ENCODE data around the gene SLC6A18. TPM values are rescaled to one million over a fixed set of nuclear protein-coding genes. Genes with fewer than 3 reads are reported as not detected.
A peak's percentile ranks its signal among the peaks of the same experiment; 100 is the strongest.

SLC6A18 gene
- total and polyA plus RNA-seq, 5 donors from 2014 or later = not detected

DNA sequence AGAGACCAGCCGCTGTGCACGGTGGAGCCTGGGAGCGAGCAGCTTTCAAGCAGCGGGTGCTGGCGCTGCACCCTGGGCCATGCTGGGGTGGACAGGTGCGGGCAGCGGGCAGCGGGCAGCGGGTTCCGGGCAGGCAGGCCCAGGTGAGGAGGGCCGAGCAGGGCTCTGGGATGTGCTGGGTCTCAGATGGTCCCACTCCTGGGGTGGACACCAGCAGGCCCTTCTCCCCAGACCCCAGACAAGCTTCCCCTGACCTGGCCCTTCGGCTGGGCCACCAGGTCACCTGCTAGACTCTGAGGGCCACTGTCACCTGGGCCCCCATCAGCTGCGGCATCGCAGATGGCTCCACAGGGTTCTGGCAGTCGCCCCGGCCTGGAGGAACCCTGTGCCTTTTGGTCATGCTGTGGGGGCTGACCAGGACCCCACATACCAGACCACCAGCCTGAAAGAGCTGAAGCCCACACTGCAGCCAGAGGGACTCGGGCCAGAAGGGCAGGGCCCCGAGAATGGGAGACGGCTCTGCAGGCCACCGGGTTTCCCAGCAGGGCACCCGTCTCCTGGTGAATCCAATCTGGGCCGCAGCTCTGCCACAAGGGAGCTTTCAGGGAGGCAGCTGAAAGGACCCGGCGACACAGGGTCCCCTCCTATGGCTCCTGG, 21.7 kb upstream of the SLC6A18 start:
- Mint-ChIP-seq H3K9me3 (no peaks in the 10 kb centered on the region), H3K27me3 (peaks cover 4% of the 10 kb centered on the region), H3K27ac (no peak overlapping the region), H3K36me3 (no peaks in the 10 kb centered on the region), H3K4me3 (no peak overlapping the region), H3K4me1 (no peaks in the 10 kb centered on the region)
- H3K27ac ChIP-seq (ENCODE audit: insufficient read depth, low read length, poor library complexity, severe bottlenecking) = no peak overlapping the region
- no peak overlapping the region for H3K4me3 ChIP-seq (ENCODE audit: low read depth, low read length)
- DNase-seq (no peak), ATAC-seq (ENCODE audit: low read depth in 2 of 2) (no peak)
- H3K4me1 ChIP-seq (ENCODE audit: control insufficient read depth, insufficient read depth, low read length, poor library complexity, severe bottlenecking) = no peaks in the 10 kb centered on the region
- H3K36me3 ChIP-seq (ENCODE audit: control insufficient read depth, insufficient read depth, low read length) = no peaks in the 10 kb centered on the region
- H3K9me3 ChIP-seq (ENCODE audit: control insufficient read depth in 2 of 2, low read length in 2 of 2) = no peaks in the 10 kb centered on the region
- H3K27me3 ChIP-seq (ENCODE audit: control insufficient read depth, insufficient read depth, low read length) = no peaks in the 10 kb centered on the region

- Histone ChIP-seq H3K27ac (ENCODE audit: insufficient read depth, low read length, poor library complexity, severe bottlenecking) (no peak overlapping the region), H3K4me1 (ENCODE audit: control insufficient read depth, insufficient read depth, low read length, poor library complexity, severe bottlenecking) (no peaks in the 10 kb centered on the region), H3K27me3 (ENCODE audit: control insufficient read depth, insufficient read depth, low read length) (no peaks in the 10 kb centered on the region), H3K4me3 (ENCODE audit: low read depth, low read length) (no peak overlapping the region), H3K9me3 (ENCODE audit: control insufficient read depth in 2 of 2, low read length in 2 of 2) (no peaks in the 10 kb centered on the region), H3K36me3 (ENCODE audit: control insufficient read depth, insufficient read depth, low read length) (no peaks in the 10 kb centered on the region)
- H3K9me3 Mint-ChIP-seq = no peaks in the 10 kb centered on the region
- no peaks in the 10 kb centered on the region for H3K36me3 Mint-ChIP-seq
- DNase-seq = no peak
- no peaks in the 10 kb centered on the region for H3K4me1 Mint-ChIP-seq
- no peak overlapping the region for H3K27ac Mint-ChIP-seq
- no peak for ATAC-seq (ENCODE audit: low read depth in 2 of 2)
- H3K4me3 Mint-ChIP-seq = no peak overlapping the region
- H3K27me3 Mint-ChIP-seq = peaks cover 4% of the 10 kb centered on the region
Measured at GRCh38 chr5:1203968-1204692, 21.1 kb upstream of the SLC6A18 start.

GRCh38 chr5:1204693-1205242, 20.4 kb upstream of the SLC6A18 start:
- no peak overlapping the region for H3K27ac ChIP-seq (ENCODE audit: insufficient read depth, low read length, poor library complexity, severe bottlenecking)
- peaks cover 4% of the 10 kb centered on the region for H3K27me3 Mint-ChIP-seq
- H3K4me3 ChIP-seq (ENCODE audit: low read depth, low read length) = no peak overlapping the region
- no peaks in the 10 kb centered on the region for H3K9me3 ChIP-seq (ENCODE audit: control insufficient read depth in 2 of 2, low read length in 2 of 2)
- no peaks in the 10 kb centered on the region for H3K36me3 ChIP-seq (ENCODE audit: control insufficient read depth, insufficient read depth, low read length)
- no peaks in the 10 kb centered on the region for H3K9me3 Mint-ChIP-seq
- H3K27me3 ChIP-seq (ENCODE audit: control insufficient read depth, insufficient read depth, low read length) = no peaks in the 10 kb centered on the region
- DNase-seq (no peak), ATAC-seq (ENCODE audit: low read depth in 2 of 2) (no peak)
- H3K4me3 Mint-ChIP-seq = no peak overlapping the region
- H3K4me1 ChIP-seq (ENCODE audit: control insufficient read depth, insufficient read depth, low read length, poor library complexity, severe bottlenecking) = no peaks in the 10 kb centered on the region
- H3K36me3 Mint-ChIP-seq = no peaks in the 10 kb centered on the region
- no peaks in the 10 kb centered on the region for H3K4me1 Mint-ChIP-seq
- no peak overlapping the region for H3K27ac Mint-ChIP-seq

GRCh38 chr5:1205255-1206180, 19.7 kb upstream of the SLC6A18 start:
- Mint-ChIP-seq H3K36me3 (no peaks in the 10 kb centered on the region), H3K4me3 (no peak overlapping the region), H3K9me3 (no peaks in the 10 kb centered on the region), H3K27ac (no peak overlapping the region), H3K4me1 (no peaks in the 10 kb centered on the region), H3K27me3 (peaks cover 4% of the 10 kb centered on the region)
- Histone ChIP-seq H3K9me3 (ENCODE audit: control insufficient read depth in 2 of 2, low read length in 2 of 2) (no peaks in the 10 kb centered on the region), H3K36me3 (ENCODE audit: control insufficient read depth, insufficient read depth, low read length) (no peaks in the 10 kb centered on the region), H3K27ac (ENCODE audit: insufficient read depth, low read length, poor library complexity, severe bottlenecking) (no peak overlapping the region), H3K4me1 (ENCODE audit: control insufficient read depth, insufficient read depth, low read length, poor library complexity, severe bottlenecking) (no peaks in the 10 kb centered on the region), H3K4me3 (ENCODE audit: low read depth, low read length) (no peak overlapping the region), H3K27me3 (ENCODE audit: control insufficient read depth, insufficient read depth, low read length) (no peaks in the 10 kb centered on the region)
- DNase-seq (no peak), ATAC-seq (ENCODE audit: low read depth in 2 of 2) (no peak)

- no peaks in the 10 kb centered on the region for H3K27me3 ChIP-seq (ENCODE audit: control insufficient read depth, insufficient read depth, low read length)
- Mint-ChIP-seq H3K4me3 (no peak overlapping the region), H3K36me3 (no peaks in the 10 kb centered on the region), H3K9me3 (peaks cover 0 to 2% (median 0%) of the 10 kb centered on the region in 7 donors), H3K27me3 (peaks cover 4% of the 10 kb centered on the region), H3K27ac (peak overlapping the region in 1 of 3 donors; percentile 43), H3K4me1 (no peaks in the 10 kb centered on the region)
- H3K27ac ChIP-seq (ENCODE audit: insufficient read depth, low read length, poor library complexity, severe bottlenecking) = no peak overlapping the region
- H3K9me3 ChIP-seq (ENCODE audit: control insufficient read depth in 2 of 2, low read length in 2 of 2) = no peaks in the 10 kb centered on the region
- ATAC-seq (ENCODE audit: low read depth in 2 of 2) (no peak), DNase-seq (no peak)
- no peaks in the 10 kb centered on the region for H3K4me1 ChIP-seq (ENCODE audit: control insufficient read depth, insufficient read depth, low read length, poor library complexity, severe bottlenecking)
- H3K4me3 ChIP-seq (ENCODE audit: low read depth, low read length) = no peak overlapping the region
- H3K36me3 ChIP-seq (ENCODE audit: control insufficient read depth, insufficient read depth, low read length) = no peaks in the 10 kb centered on the region
Measured at GRCh38 chr5:1206521-1207412, 18.4 kb upstream of the SLC6A18 start.

DNA sequence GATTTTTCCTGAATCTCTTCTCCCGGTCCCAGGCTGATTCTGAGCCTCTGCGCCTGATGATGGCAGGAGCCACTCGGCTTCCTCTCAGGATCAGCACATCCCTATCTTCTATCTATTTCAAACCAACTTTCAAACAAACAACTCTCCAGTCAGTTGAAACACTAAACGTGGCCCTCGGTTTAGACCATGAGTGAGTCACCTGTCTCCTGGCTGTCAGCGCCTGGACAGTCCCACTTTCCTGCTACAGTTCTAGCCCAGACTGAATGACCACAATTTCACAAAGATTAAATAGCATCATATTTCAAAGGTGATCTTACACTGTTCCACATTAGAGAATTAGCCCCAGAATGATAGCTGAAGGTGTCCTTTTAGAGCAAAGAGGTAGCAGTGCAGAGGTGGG, 17.6 kb upstream of the SLC6A18 start:
- Mint-ChIP-seq H3K27ac (peak overlapping the region in 1 of 3 donors; percentile 21), H3K9me3 (peaks cover 0 to 2% (median 0%) of the 10 kb centered on the region in 7 donors), H3K4me1 (no peaks in the 10 kb centered on the region), H3K36me3 (no peaks in the 10 kb centered on the region), H3K27me3 (peaks cover 4% of the 10 kb centered on the region), H3K4me3 (no peak overlapping the region)
- Histone ChIP-seq H3K27ac (ENCODE audit: insufficient read depth, low read length, poor library complexity, severe bottlenecking) (no peak overlapping the region), H3K36me3 (ENCODE audit: control insufficient read depth, insufficient read depth, low read length) (no peaks in the 10 kb centered on the region), H3K9me3 (ENCODE audit: control insufficient read depth in 2 of 2, low read length in 2 of 2) (no peaks in the 10 kb centered on the region), H3K4me1 (ENCODE audit: control insufficient read depth, insufficient read depth, low read length, poor library complexity, severe bottlenecking) (no peaks in the 10 kb centered on the region), H3K4me3 (ENCODE audit: low read depth, low read length) (no peak overlapping the region), H3K27me3 (ENCODE audit: control insufficient read depth, insufficient read depth, low read length) (no peaks in the 10 kb centered on the region)
- ATAC-seq (ENCODE audit: low read depth in 2 of 2) (no peak), DNase-seq (no peak)

- DNase-seq (no peak), ATAC-seq (ENCODE audit: low read depth in 2 of 2) (no peak)
- Histone ChIP-seq H3K4me3 (ENCODE audit: low read depth, low read length) (no peak overlapping the region), H3K27me3 (ENCODE audit: control insufficient read depth, insufficient read depth, low read length) (no peaks in the 10 kb centered on the region), H3K36me3 (ENCODE audit: control insufficient read depth, insufficient read depth, low read length) (no peaks in the 10 kb centered on the region), H3K4me1 (ENCODE audit: control insufficient read depth, insufficient read depth, low read length, poor library complexity, severe bottlenecking) (no peaks in the 10 kb centered on the region), H3K27ac (ENCODE audit: insufficient read depth, low read length, poor library complexity, severe bottlenecking) (no peak overlapping the region), H3K9me3 (ENCODE audit: control insufficient read depth in 2 of 2, low read length in 2 of 2) (no peaks in the 10 kb centered on the region)
- Mint-ChIP-seq H3K9me3 (peaks cover 0 to 2% (median 0%) of the 10 kb centered on the region in 7 donors), H3K4me1 (no peaks in the 10 kb centered on the region), H3K27ac (peak overlapping the region in 1 of 3 donors; percentile 21), H3K4me3 (no peak overlapping the region), H3K36me3 (no peaks in the 10 kb centered on the region), H3K27me3 (peaks cover 4% of the 10 kb centered on the region)
Measured at GRCh38 chr5:1208221-1208742, 16.9 kb upstream of the SLC6A18 start.
